Small intestine (tissue), 7 donors: ENCODE data around the gene CDH3. TPM values are rescaled to one million over a fixed set of nuclear protein-coding genes. Genes with fewer than 3 reads are reported as not detected.

Source experiments
- DNase-seq, 2 donors: peaks; one replicate each; pipeline versions ENCODE4 v3.0.0 to v3.0.0-alpha.2; 2013
- FAIRE-seq: peaks from 2 replicates; lab custom pipeline; 2012; peaks lifted over from hg19 to GRCh38; lab: Jason Lieb, UNC
- H3K27ac ChIP-seq, 3 donors: one replicate each; pipeline ENCODE4 v1.5.1; 2013; ENCODE audit warnings: low read length in 2 of 3, mild to moderate bottlenecking in 2 of 3, control low read depth in 1 of 3, inconsistent platforms in 1 of 3, low read depth in 1 of 3, moderate library complexity in 1 of 3
- H3K27me3 ChIP-seq, 3 donors: one replicate each; pipeline ENCODE4 v1.6.1; 2013; ENCODE audit warnings: low read length in 3 of 3, inconsistent platforms in 1 of 3; ENCODE audit not compliant: control insufficient read depth in 3 of 3, insufficient read depth in 3 of 3
- H3K36me3 ChIP-seq, 3 donors: one replicate each; pipeline ENCODE4 v1.6.1; 2013; ENCODE audit warnings: low read length in 3 of 3, inconsistent platforms in 1 of 3, low read depth in 1 of 3, mild to moderate bottlenecking in 1 of 3, moderate library complexity in 1 of 3; ENCODE audit not compliant: control insufficient read depth in 3 of 3, insufficient read depth in 2 of 3
- H3K4me1 ChIP-seq, 3 donors: one replicate each; pipeline ENCODE4 v1.6.1; 2013; ENCODE audit warnings: low read length in 2 of 3, inconsistent platforms in 1 of 3, low read depth in 1 of 3, mild to moderate bottlenecking in 1 of 3, moderate library complexity in 1 of 3; ENCODE audit not compliant: control insufficient read depth in 3 of 3, insufficient read depth in 2 of 3
- H3K4me3 ChIP-seq, 3 donors: one replicate each; pipeline ENCODE4 v1.5.1; 2013; ENCODE audit warnings: low read length in 3 of 3, control low read depth in 1 of 3, inconsistent platforms in 1 of 3, low read depth in 1 of 3, mild to moderate bottlenecking in 1 of 3, moderate library complexity in 1 of 3
- H3K9me3 ChIP-seq, 2 donors: one replicate each; pipeline ENCODE4 v1.6.1; 2013; ENCODE audit warnings: low read depth in 1 of 2, low read length in 1 of 2; ENCODE audit not compliant: control insufficient read depth in 2 of 2, insufficient read depth in 1 of 2
- WGBS, 3 donors: extraction: QIAGEN DNeasy Blood & Tissue Kit; methylation state at CpG; one replicate each; pipeline ENCODE4 v1.1.7; 2013; 5-methylcytosine and 5-hydroxymethylcytosine counted together
- polyA plus RNA-seq, 4 donors: library from polyadenylated mRNA; stranded (reverse) in 3 of 4; unstranded in 1 of 4; fragments of 200-250 nt in 3 of 4; fragments of 120-200 nt in 1 of 4; gene quantifications; one replicate each; pipeline versions ENCODE4 v1.2.1 to v1.2.3, GENCODE V29; 2013
- donor health status: healthy with polysubstance abuse.
- donor health status: control.
- donor health status: control.
- donor health status: Bipolar disorder and iron deficiency.
- donor health status: healthy.

The CDH3 gene
- polyA plus RNA-seq, 4 donors: 0.33 to 1.4 (median 0.54) TPM; not detected in 1

DNA sequence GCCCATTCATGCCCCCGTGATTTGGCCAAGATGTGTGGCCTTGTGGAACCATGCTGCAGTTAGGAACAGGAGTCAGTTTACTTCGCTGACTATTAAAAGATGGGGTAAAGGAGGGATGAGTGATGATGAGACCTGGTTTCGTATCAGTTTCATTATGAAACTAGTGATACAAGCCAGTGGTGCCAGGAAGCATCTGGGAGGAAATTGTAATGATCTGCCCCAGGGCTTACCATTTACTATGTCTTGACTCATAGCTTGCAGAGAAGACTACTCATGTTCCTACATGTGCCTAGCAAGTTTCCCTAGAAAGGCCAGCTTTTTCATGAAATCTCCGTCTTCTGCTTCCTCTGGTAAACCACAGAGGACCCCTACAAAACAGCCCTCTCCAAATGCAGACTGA, 23.2 kb downstream of the CDH3 start:
- DNase-seq (no peak), FAIRE-seq (no peak)
- WGBS, 3 donors: 66 to 78% (median 69%) methylated on average over 4 of the region's 4 CpGs
- H3K27me3 ChIP-seq: no peaks in the 10 kb centered on the region
- H3K4me3 ChIP-seq: no peak overlapping the region
- no peaks in the 10 kb centered on the region for H3K4me1 ChIP-seq
- peaks cover 0 to 2% (median 0%) of the 10 kb centered on the region in 3 donors for H3K36me3 ChIP-seq
- H3K9me3 ChIP-seq: no peaks in the 10 kb centered on the region
- no peak overlapping the region for H3K27ac ChIP-seq

DNA sequence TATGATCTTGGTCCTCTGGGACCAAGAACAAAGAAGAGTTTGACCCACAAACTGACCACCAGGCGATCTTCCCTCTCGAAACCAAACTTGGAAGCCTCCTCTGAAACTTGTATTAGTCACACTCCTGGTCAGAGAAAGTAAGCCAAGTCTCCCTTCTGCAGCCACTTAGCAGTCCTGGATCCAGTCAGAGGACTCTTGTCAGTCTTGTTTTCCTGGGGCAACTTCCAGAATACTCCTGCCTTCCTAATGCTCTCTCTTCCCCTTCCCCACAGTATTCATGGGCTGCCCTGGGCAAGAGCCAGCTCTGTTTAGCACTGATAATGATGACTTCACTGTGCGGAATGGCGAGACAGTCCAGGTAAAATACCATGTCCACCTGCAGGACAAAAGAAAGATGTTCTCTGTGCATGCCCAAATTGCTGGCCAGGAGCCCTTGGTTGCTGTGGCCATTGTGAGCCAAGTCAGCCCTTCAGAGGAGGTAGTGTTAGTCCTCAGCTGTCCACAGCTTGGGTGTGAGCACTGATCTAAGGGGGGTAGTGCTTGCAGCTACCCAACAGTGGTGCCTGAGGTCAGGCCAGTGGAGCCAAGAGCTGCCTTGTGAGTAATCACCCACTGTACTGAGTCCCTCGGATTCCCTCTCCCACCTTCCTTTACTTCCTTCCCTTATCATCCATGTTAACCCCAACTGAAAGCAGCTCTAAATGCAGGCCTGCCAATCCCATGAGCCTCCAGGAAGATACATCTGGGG, 31.2 kb downstream of the CDH3 start:
- H3K36me3 ChIP-seq: no peaks in the 10 kb centered on the region
- 77 to 86% (median 85%) methylated on average over 5 of the region's 5 CpGs for WGBS, 3 donors
- no peak overlapping the region for H3K27ac ChIP-seq
- H3K9me3 ChIP-seq: no peaks in the 10 kb centered on the region
- no peak overlapping the region for H3K4me3 ChIP-seq
- peaks cover 0 to 2% (median 0%) of the 10 kb centered on the region in 3 donors for H3K27me3 ChIP-seq
- no peaks in the 10 kb centered on the region for H3K4me1 ChIP-seq
- FAIRE-seq (no peak), DNase-seq (no peak)

DNA sequence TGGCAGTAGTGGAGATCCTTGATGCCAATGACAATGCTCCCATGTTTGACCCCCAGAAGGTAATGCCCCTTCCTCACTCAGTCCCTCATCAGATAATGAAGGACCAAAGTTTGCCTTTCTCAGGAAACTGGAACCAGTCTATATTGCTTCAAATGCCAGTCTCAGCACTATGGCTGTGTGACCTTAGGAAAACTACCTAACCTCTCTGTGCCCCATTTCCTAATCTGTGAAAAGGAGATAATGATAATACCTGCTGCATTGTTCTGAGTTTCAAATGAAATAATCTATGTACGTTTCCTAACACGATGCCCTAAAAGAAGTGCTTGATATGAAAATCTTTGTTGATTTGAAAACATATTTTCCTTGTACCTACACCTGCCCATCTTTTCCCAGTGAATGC, 35.9 kb downstream of the CDH3 start:
- DNase-seq: no peak
- no peaks in the 10 kb centered on the region for H3K27me3 ChIP-seq
- H3K27ac ChIP-seq: no peak overlapping the region
- H3K4me3 ChIP-seq: no peak overlapping the region
- H3K4me1 ChIP-seq: no peaks in the 10 kb centered on the region
- no peaks in the 10 kb centered on the region for H3K36me3 ChIP-seq
- 86 to 96% (median 92%) methylated on average over 2 of the region's 2 CpGs for WGBS, 3 donors
- H3K9me3 ChIP-seq: no peaks in the 10 kb centered on the region
- FAIRE-seq: no peak

DNA sequence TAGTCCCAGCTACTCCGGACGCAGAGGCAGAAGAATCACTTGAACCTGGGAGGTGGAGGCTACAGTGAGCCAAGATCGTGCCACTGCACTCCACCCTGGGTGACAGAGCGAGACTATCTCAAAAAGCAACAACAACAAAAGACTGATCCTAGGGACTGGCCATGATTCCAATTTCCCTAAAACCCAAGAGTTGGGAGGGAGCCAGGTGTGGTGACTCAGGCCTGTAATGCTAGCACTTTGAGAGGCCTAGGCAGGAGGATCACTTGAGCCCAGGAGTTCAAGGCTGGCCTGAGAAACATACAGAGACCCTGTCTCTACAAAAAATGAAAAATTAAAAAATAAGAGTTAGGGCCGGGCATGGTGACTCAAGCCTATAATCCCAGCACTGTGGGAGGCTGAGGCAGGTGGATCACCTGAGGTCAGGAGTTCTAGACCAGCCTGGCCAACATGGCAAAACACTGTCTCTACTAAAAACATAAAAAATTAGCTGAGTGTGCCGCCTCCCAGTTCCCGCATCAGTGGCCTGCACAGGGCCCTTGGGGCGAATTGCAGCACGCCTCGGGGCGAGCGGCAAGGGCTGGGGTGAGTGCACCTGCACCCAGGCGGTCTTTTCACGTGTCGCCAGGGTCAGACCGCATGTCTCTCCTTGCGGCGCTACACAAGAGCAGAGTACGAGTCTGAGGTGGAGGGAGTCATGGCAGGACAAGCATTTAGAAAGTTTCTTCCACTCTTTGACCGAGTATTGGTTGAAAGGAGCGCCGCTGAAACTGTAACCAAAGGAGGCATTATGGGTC, 40.8 kb downstream of the CDH3 start:
- no peak for FAIRE-seq
- no peaks in the 10 kb centered on the region for H3K9me3 ChIP-seq
- no peaks in the 10 kb centered on the region for H3K4me1 ChIP-seq
- WGBS, 3 donors: 90 to 94% (median 91%) methylated on average over 22 of the region's 22 CpGs
- H3K4me3 ChIP-seq: no peak overlapping the region
- no peaks in the 10 kb centered on the region for H3K36me3 ChIP-seq
- H3K27me3 ChIP-seq: no peaks in the 10 kb centered on the region
- no peak overlapping the region for H3K27ac ChIP-seq
- no peak for DNase-seq

DNA sequence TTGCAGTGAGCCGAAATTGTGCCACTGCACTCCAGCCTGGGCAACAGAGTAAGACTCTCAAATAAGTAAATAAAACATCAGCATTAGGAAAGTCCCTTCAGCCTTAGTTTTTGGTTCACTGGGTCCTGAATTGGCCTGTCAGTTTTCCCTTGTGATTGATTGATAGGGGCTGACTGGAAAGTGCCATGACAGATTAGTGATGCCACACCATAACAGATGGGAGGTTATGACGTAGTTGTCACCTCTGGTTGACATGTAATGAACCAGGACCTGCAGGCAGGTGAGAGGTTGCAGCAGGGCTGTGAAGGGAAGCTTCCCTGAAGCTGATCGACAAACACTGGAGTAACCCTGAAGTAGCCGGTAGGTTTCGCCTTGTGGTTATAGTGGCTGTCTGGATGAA, 41.8 kb downstream of the CDH3 start:
- no peaks in the 10 kb centered on the region for H3K27me3 ChIP-seq
- 87 to 96% (median 93%) methylated on average over 5 of the region's 5 CpGs for WGBS, 3 donors
- no peak for FAIRE-seq

DNA sequence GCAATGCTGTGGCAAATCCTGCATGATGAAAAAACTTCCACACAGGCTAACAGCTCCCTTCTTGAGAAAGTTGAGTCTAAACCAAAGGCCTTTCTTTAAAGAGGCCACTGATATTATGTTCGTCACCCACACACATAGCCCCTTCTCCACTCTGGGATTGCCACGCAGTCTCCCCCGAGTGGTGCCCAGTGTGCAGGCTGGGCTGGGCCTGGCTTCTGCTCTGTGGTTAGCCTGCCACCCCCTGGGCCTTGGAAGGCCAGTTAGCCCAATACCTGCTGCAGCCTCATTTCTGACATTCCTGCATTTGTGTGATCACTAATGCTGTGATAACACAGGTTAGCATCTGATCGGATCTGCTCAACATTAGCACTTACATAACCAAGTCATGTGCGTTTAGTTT, 44.8 kb downstream of the CDH3 start:
- H3K4me3 ChIP-seq: no peak overlapping the region
- no peak overlapping the region for H3K27ac ChIP-seq
- no peaks in the 10 kb centered on the region for H3K4me1 ChIP-seq
- WGBS, 3 donors: 79 to 93% (median 87%) methylated on average over 5 of the region's 5 CpGs
- DNase-seq (no peak), FAIRE-seq (no peak)
- H3K9me3 ChIP-seq: no peaks in the 10 kb centered on the region
- H3K36me3 ChIP-seq: no peaks in the 10 kb centered on the region
- no peaks in the 10 kb centered on the region for H3K27me3 ChIP-seq

More for the DNA sequence above, 41.8 kb downstream of the CDH3 start:
- no peak overlapping the region for H3K27ac ChIP-seq
- no peaks in the 10 kb centered on the region for H3K36me3 ChIP-seq
- no peaks in the 10 kb centered on the region for H3K4me1 ChIP-seq
- DNase-seq: no peak
- no peak overlapping the region for H3K4me3 ChIP-seq
- H3K9me3 ChIP-seq: no peaks in the 10 kb centered on the region

DNA sequence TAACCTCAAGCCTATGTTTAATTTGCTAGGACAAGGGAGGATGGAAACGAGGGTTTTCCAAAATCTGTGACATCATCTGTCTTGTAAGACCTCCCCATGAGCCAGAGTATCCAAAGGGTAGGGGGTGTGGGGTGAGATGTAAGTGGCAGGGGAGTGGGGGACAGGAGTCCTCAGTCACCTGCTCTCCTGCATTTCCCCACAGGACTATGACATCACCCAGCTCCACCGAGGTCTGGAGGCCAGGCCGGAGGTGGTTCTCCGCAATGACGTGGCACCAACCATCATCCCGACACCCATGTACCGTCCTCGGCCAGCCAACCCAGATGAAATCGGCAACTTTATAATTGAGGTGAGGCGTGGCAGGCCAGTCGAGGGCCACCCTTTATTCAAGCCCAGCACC, 50.5 kb downstream of the CDH3 start:
- H3K27me3 ChIP-seq: no peaks in the 10 kb centered on the region
- no peak for DNase-seq
- H3K36me3 ChIP-seq: peaks cover 0 to 3% (median 0%) of the 10 kb centered on the region in 3 donors
- WGBS, 3 donors: 84 to 89% (median 85%) methylated on average over 11 of the region's 11 CpGs
- no peaks in the 10 kb centered on the region for H3K9me3 ChIP-seq
- no peaks in the 10 kb centered on the region for H3K4me1 ChIP-seq
- no peak overlapping the region for H3K27ac ChIP-seq
- no peak for FAIRE-seq
- no peak overlapping the region for H3K4me3 ChIP-seq

DNA sequence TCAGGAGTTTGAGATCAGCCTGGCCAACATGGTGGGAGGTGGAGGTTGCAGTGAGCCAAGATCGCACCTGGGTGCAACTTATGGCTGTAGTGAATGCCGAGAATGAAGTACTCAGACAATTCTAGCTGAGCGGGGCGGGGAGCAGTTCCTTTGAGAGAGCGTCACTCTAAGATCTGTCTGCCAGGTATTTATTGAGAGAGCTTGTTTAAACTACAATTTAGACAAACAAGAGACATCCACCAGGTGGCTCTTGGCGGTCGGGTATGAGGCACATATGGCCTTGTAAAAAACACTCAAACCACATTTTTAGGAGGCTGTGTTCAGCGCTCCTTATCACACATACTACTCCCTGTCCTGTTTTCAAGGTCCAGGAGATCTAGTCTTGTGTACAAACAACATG, 51.4 kb downstream of the CDH3 start:
- no peak for FAIRE-seq
- Histone ChIP-seq H3K9me3 (no peaks in the 10 kb centered on the region), H3K4me1 (no peaks in the 10 kb centered on the region), H3K4me3 (no peak overlapping the region), H3K36me3 (peaks cover 0 to 3% (median 0%) of the 10 kb centered on the region in 3 donors), H3K27ac (no peak overlapping the region), H3K27me3 (no peaks in the 10 kb centered on the region)
- 21 to 58% (median 35%) methylated on average over 8 of the region's 8 CpGs for WGBS, 3 donors
- peak; percentile 16 to 45 for DNase-seq
